Measurements from ENCODE around the gene SLC66A1.

GRCh38 chr1:19377812-19378718, 65.9 kb downstream of the SLC66A1 start:
- no peak for TF ChIP-seq POLR2AphosphoS5 (IDR thresholded peaks at IDR 0.05)
- no peak for TF ChIP-seq EP300 (IDR thresholded peaks at IDR 0.05)
- TF ChIP-seq, protein P1, sequence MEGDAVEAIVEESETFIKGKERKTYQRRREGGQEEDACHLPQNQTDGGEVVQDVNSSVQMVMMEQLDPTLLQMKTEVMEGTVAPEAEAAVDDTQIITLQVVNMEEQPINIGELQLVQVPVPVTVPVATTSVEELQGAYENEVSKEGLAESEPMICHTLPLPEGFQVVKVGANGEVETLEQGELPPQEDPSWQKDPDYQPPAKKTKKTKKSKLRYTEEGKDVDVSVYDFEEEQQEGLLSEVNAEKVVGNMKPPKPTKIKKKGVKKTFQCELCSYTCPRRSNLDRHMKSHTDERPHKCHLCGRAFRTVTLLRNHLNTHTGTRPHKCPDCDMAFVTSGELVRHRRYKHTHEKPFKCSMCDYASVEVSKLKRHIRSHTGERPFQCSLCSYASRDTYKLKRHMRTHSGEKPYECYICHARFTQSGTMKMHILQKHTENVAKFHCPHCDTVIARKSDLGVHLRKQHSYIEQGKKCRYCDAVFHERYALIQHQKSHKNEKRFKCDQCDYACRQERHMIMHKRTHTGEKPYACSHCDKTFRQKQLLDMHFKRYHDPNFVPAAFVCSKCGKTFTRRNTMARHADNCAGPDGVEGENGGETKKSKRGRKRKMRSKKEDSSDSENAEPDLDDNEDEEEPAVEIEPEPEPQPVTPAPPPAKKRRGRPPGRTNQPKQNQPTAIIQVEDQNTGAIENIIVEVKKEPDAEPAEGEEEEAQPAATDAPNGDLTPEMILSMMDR (IDR thresholded peaks at IDR 0.05): no peak
